ENCODE results near the gene NCOA6.

Gene NCOA6
- long read RNA-seq, partial matches to known transcripts, result 14 of 20 reads
- long read RNA-seq, other reads (novel, unspliced or antisense), result 6 of 20 reads

DNA sequence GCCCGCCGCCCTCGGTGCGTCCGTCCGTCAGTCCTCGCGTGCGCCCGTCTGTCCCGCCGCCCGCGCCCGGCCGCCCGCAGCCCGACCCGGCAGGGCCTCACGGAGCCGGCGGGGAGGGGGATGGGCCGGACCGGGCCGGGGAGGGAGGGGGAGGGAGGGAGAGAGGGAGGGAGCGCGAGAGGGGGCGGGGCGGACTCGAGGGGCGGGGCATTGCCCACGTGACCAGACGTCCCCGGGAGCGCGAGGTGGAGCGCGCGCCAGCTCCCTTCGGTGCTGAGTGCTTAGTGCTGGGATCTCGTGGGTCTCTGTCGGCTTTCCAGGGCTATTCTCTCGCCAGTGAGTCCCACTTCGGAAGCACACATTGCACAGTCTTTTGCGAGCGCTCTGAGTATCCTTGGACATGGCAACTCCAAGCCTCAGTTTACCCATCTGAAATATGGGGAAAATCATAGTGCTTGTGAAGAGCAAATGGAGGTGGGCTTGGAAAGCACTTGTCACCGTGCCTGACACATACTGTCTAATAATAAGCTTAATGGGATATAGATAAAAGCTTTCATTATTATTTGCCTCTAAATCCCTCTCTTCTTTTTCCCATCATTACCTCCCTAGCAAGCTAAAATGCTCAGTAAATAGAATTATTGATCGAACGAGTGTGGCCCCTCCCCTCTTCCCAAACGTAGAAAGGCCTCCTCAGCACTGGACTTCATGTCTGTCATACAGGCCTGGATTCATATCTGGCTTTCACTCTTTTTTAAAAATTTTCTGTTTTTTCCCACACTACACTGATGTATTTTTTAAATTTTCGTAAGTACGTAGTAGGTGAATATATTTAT lies at the start of gene NCOA6:
Gene NCOA6, minus strand, starts transcription at position 122 of the 833 bp plus-strand sequence. CDS start 43,296 bp downstream, outside the sequence.
- TF ChIP-seq POLR2AphosphoS5 (IDR thresholded peaks at IDR 0.05; ENCODE audit: low read depth), result peak; percentile 75
- no peak for TF ChIP-seq SPI1 (IDR thresholded peaks at IDR 0.05; ENCODE audit: borderline replicate concordance, low read depth)
- no peak for TF ChIP-seq GABPA (IDR thresholded peaks at IDR 0.05; ENCODE audit: low read depth)
- no peak for TF ChIP-seq CTCF (IDR thresholded peaks at IDR 0.05; ENCODE audit: insufficient read depth, low read length)
- no peak for TF ChIP-seq REST (IDR thresholded peaks at IDR 0.05; ENCODE audit: insufficient replicate concordance, low read depth)
- peak within 1 kb of the TSS; percentile 64 for H3K4me3 ChIP-seq (replicated peaks; ENCODE audit: insufficient read depth, low read length)
- DNase-seq (ENCODE audit: low read depth in 1 of 2, low spot score in 1 of 2), result peak; percentile 72 to 77
- H3K27me3 ChIP-seq (ENCODE audit: insufficient read depth, poor library complexity, severe bottlenecking), result no peaks in the 10 kb centered on the region
- peak within 1 kb of the TSS; percentile 66 for H3K27ac ChIP-seq (replicated peaks)

DNA sequence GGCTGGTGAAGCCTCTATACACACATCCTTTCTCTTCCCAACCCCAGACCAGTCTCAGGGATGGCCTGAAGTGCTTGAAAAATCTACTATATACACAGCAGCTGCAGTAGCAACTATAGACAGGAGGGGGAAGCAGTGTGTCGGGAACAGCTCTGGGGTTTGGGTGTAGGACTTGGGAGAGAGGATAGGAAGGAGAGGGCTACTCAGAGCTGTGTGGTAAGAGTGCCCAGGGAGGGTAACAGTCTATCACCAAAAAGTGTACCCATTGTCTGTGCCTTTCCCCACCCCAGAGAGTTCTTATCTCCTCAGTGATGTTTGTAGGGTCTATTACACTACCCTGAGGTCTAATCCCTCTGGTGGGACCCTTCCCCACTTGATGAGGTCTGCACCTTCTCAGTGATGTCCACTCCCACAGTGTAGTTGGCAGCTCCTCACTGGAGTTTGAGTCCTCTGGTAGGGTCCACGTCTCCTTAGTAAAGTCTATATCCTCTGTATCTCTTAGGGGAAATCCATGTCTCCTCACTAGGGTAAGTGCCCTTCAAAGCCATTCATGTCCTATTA lies 48.7 kb upstream of the NCOA6 start:
- H3K27ac ChIP-seq (replicated peaks), result no peak overlapping the region
- TF ChIP-seq GABPA (IDR thresholded peaks at IDR 0.05; ENCODE audit: low read depth), result no peak
- TF ChIP-seq CTCF (IDR thresholded peaks at IDR 0.05; ENCODE audit: insufficient read depth, low read length), result peak; percentile 97

GRCh38 chr20:34873583-34874093 lies 48.2 kb upstream of the NCOA6 start:
- H3K27ac ChIP-seq (replicated peaks), result no peak overlapping the region
- H3K27me3 ChIP-seq (ENCODE audit: insufficient read depth, poor library complexity, severe bottlenecking), result peaks cover 3% of the 10 kb centered on the region
- no peak for TF ChIP-seq CTCF (IDR thresholded peaks at IDR 0.05; ENCODE audit: insufficient read depth, low read length)
- DNase-seq (ENCODE audit: low read depth in 1 of 2, low spot score in 1 of 2), result no peak
- no peak overlapping the region for H3K4me3 ChIP-seq (replicated peaks; ENCODE audit: insufficient read depth, low read length)

More for the DNA sequence above, 48.7 kb upstream of the NCOA6 start:
- H3K27me3 ChIP-seq (ENCODE audit: insufficient read depth, poor library complexity, severe bottlenecking), result peaks cover 3% of the 10 kb centered on the region
- H3K4me3 ChIP-seq (replicated peaks; ENCODE audit: insufficient read depth, low read length), result no peak overlapping the region
- peak; percentile 66 to 85 for DNase-seq (ENCODE audit: low read depth in 1 of 2, low spot score in 1 of 2)

- DNase-seq (ENCODE audit: low read depth in 1 of 2, low spot score in 1 of 2), result peak; percentile 55 to 61
- TF ChIP-seq GABPA (IDR thresholded peaks at IDR 0.05; ENCODE audit: low read depth) (no peak), CTCF (IDR thresholded peaks at IDR 0.05; ENCODE audit: insufficient read depth, low read length) (peak; percentile 14), SPI1 (IDR thresholded peaks at IDR 0.05; ENCODE audit: borderline replicate concordance, low read depth) (no peak), REST (IDR thresholded peaks at IDR 0.05; ENCODE audit: insufficient replicate concordance, low read depth) (no peak)
- Histone ChIP-seq H3K27ac (replicated peaks) (no peak within 1 kb of the TSS), H3K27me3 (ENCODE audit: insufficient read depth, poor library complexity, severe bottlenecking) (peaks cover 3% of the 10 kb centered on the region), H3K4me3 (replicated peaks; ENCODE audit: insufficient read depth, low read length) (peak within 1 kb of the TSS; percentile 50)
Measured at GRCh38 chr20:34872622-34873224, 47.3 kb upstream of the NCOA6 start, which contains the start of gene GGT7. Gene GGT7 (minus strand): TSS chr20:34872856. CDS start chr20:34872815, 41 bp downstream.

Data from HL-60 (cell line).